Endothelial cell of umbilical vein (primary cell): Measurements from ENCODE around the gene TFAP2B. TPM values are rescaled to one million over a fixed set of nuclear protein-coding genes. Genes with fewer than 3 reads are reported as not detected.

Source experiments
- BruUV-seq: library from RNA; stranded (reverse); fragments of 400-500 nt; replicated peaks from 2 replicates; lab custom pipeline; 2021; lab: Mats Ljungman, UMichigan
- CTCF ChIA-PET: fragments of 300-600, 350-600 bp; sonication (Branson Sonifier 250); formaldehyde crosslinking; loops from one replicate; lab custom pipeline; 2021; ENCODE audit warnings: antibody characterized with exemption, inconsistent platforms; lab: Charles Lee
- POLR2A ChIA-PET: fragments of 300-600, 350-600 bp; sonication (Branson Sonifier 250); formaldehyde crosslinking; loops from one replicate; lab custom pipeline; 2021; ENCODE audit warnings: antibody characterized with exemption, inconsistent platforms; lab: Charles Lee
- DNase-seq: peaks from one replicate; pipeline ENCODE4 v3.0.0-alpha.2; 2011; ENCODE audit warnings: low read depth, low spot score
- FAIRE-seq: peaks from 2 replicates; lab custom pipeline; 2011; peaks lifted over from hg19 to GRCh38; lab: Jason Lieb, UNC
- H2AFZ ChIP-seq: 2 replicates; pipeline ENCODE4 v1.6.0; 2012; ENCODE audit warnings: low read depth, low read length, control low read depth, inconsistent platforms
- H3K27ac ChIP-seq: 2 replicates; pipeline ENCODE4 v1.5.1; 2011; ENCODE audit warnings: low read depth, mild to moderate bottlenecking, control low read depth, low read length, moderate library complexity; ENCODE audit not compliant: insufficient read depth
- H3K27me3 ChIP-seq, 2 experiments: 2 replicates each; pipeline versions ENCODE4 v1.6.0 to v1.6.1; 2011; ENCODE audit warnings: low read length in 2 of 2, mixed read lengths in 1 of 2; ENCODE audit not compliant: control insufficient read depth in 2 of 2, insufficient read depth in 2 of 2
- H3K36me3 ChIP-seq, 2 experiments: 2 replicates in 1 of 2; 3 replicates in 1 of 2; pipeline ENCODE4 v1.5.1; 2011; ENCODE audit warnings: low read length in 2 of 2, mild to moderate bottlenecking in 1 of 2, moderate library complexity in 1 of 2; ENCODE audit not compliant: control insufficient read depth in 2 of 2, insufficient read depth in 2 of 2; ENCODE audit errors: extremely low read depth in 1 of 2
- H3K4me1 ChIP-seq: 3 replicates; pipeline ENCODE4 v1.5.1; 2011; ENCODE audit warnings: mild to moderate bottlenecking, low read length; ENCODE audit not compliant: control insufficient read depth, insufficient read depth; ENCODE audit errors: extremely low read depth
- H3K4me2 ChIP-seq: 2 replicates; pipeline ENCODE4 v1.6.1; 2011; ENCODE audit warnings: low read length, control low read depth, mixed read lengths; ENCODE audit not compliant: insufficient read depth
- H3K4me3 ChIP-seq, 3 experiments: fragments of 200-600 bp in 1 of 3; sonication (generic), shearing (Covaris generic) in 1 of 3; replicated peaks in 1 of 3; 2 replicates each; pipeline ENCODE4 v1.5.1; 2011 to 2016; ENCODE audit warnings: control low read depth in 3 of 3, low read length in 3 of 3, mild to moderate bottlenecking in 2 of 3, inconsistent platforms in 1 of 3, low read depth in 1 of 3, moderate library complexity in 1 of 3; ENCODE audit not compliant: insufficient read depth in 1 of 3
- H3K79me2 ChIP-seq: 2 replicates; pipeline ENCODE4 v1.6.0; 2012; ENCODE audit warnings: low read length, inconsistent platforms; ENCODE audit not compliant: control insufficient read depth, insufficient read depth
- H3K9ac ChIP-seq: replicated peaks from 2 replicates; pipeline ENCODE3; 2011; ENCODE audit warnings: low read length, control low read depth; ENCODE audit not compliant: insufficient read depth; ENCODE audit errors: extremely low read depth
- H3K9me1 ChIP-seq: replicated peaks from 3 replicates; pipeline ENCODE4 v1.6.0; 2011; ENCODE audit warnings: mild to moderate bottlenecking, low read length; ENCODE audit not compliant: control insufficient read depth, insufficient read depth; ENCODE audit errors: extremely low read depth
- H3K9me3 ChIP-seq: replicated peaks from 2 replicates; pipeline ENCODE4 v1.5.1; 2012; ENCODE audit warnings: low read length, inconsistent platforms; ENCODE audit not compliant: control insufficient read depth, insufficient read depth
- H4K20me1 ChIP-seq: replicated peaks from 2 replicates; pipeline ENCODE3; 2011; ENCODE audit warnings: mild to moderate bottlenecking, low read length; ENCODE audit not compliant: control insufficient read depth, insufficient read depth; ENCODE audit errors: extremely low read depth
- EZH2 ChIP-seq: IDR thresholded peaks from 2 replicates; pipeline ENCODE4 v1.6.1; 2012; ENCODE audit warnings: borderline replicate concordance, low read depth, mild to moderate bottlenecking, moderate library complexity, low read length, inconsistent platforms; ENCODE audit not compliant: severe bottlenecking
- FOS ChIP-seq: IDR thresholded peaks from 2 replicates; pipeline ENCODE4 v1.6.1; 2011; ENCODE audit warnings: mild to moderate bottlenecking, low read length, moderate library complexity, borderline replicate concordance; ENCODE audit not compliant: insufficient read depth
- GATA2 ChIP-seq: IDR thresholded peaks from 2 replicates; pipeline ENCODE4 v1.7.0; 2011; ENCODE audit warnings: low read depth, mild to moderate bottlenecking, moderate library complexity, mixed read lengths, low read length; ENCODE audit not compliant: insufficient read length, insufficient read depth
- JUN ChIP-seq: IDR thresholded peaks from 2 replicates; pipeline ENCODE4 v1.6.1; 2011; ENCODE audit warnings: borderline replicate concordance, low read depth; ENCODE audit not compliant: insufficient read length, insufficient read depth
- MYC ChIP-seq: IDR thresholded peaks from one replicate; pipeline ENCODE4 v1.6.1; 2011; ENCODE audit warnings: mild to moderate bottlenecking, low read depth, low read length
- POLR2A ChIP-seq: IDR thresholded peaks from 2 replicates; pipeline ENCODE4 v1.6.1; 2012; ENCODE audit warnings: low read depth, mild to moderate bottlenecking, control low read depth, low read length
- POLR2AphosphoS5 ChIP-seq: IDR thresholded peaks from 2 replicates; pipeline ENCODE4 v1.6.1; 2012; ENCODE audit warnings: low read depth, mild to moderate bottlenecking, control low read depth, low read length, moderate library complexity; ENCODE audit not compliant: insufficient read depth
- dilution Hi-C: fragments of 300-500 bp; cut with MboI; formaldehyde crosslinking; loops from one replicate; pipeline ENCODE4 v1.15.0; 2019; ENCODE audit warnings: low sequenced_read_pairs; ENCODE audit not compliant: extremely low pct_ligation_motif_present
- intact Hi-C: fragments of 100-400 bp; cut with micrococcal nuclease; formaldehyde crosslinking; loops from one replicate; pipeline ENCODE4 v1.10.0; 2022
- polyA plus RNA-seq, 4 experiments: library from polyadenylated mRNA; depleted of rRNA in 3 of 4; stranded (reverse) in 3 of 4; unstranded in 1 of 4; fragments of >200 nt; gene quantifications; 2 replicates each; pipeline versions ENCODE4 v1.2.1 to v1.2.3, GENCODE V29; 2011 to 2012; ENCODE audit warnings: missing spikeins in 1 of 4
- total RNA-seq: library from RNA; stranded (reverse); gene quantifications from 2 replicates; pipeline ENCODE4 v1.2.3, GENCODE V29; 2021
- TF ChIP-seq, protein P1 (sequence below), 2 donors: IDR thresholded peaks; 1 replicate in 1 of 2; 2 replicates in 1 of 2; pipeline ENCODE4 v1.5.1; 2011; ENCODE audit warnings: low read length in 2 of 2, mild to moderate bottlenecking in 2 of 2, moderate library complexity in 2 of 2, control low read depth in 1 of 2, inconsistent platforms in 1 of 2, low read depth in 1 of 2; ENCODE audit not compliant: insufficient read depth in 1 of 2; ENCODE audit errors: extremely low read depth in 1 of 2
- TF ChIP-seq, protein P2 (sequence below): IDR thresholded peaks from 2 replicates; pipeline ENCODE4 v1.6.1; 2011; ENCODE audit not compliant: insufficient read depth, insufficient read length

Gene TFAP2B
- total and polyA plus RNA-seq, 2 donors (not counting 3 experiments of a cell fraction or from before 2014, with no cell fraction given): not detected

DNA sequence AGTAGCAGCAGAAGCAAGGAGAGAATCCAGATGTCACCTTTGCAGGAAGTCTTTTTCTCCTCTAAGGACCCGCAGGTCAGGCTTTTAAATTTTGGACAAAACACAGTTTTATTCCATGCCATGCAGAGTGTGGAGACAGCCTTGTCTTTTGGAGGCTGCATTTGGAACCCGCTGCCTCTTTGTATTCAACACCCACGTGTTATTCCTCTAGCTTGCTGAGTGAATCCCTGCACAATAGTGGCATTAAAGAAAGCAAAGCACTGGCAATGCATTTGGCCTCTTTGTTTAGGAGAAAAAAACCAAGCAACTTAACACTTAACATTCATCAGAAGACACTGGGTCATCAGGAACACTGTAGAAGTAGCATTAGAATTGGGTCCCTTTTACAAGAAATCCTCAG lies 43.5 kb downstream of the TFAP2B start:
- Histone ChIP-seq H3K4me1 (no peaks in the 10 kb centered on the region), H4K20me1 (no peaks in the 10 kb centered on the region), H3K9ac (no peak overlapping the region), H3K4me3 (no peak overlapping the region), H2AFZ (no peak overlapping the region), H3K9me1 (no peaks in the 10 kb centered on the region), H3K4me2 (no peak overlapping the region), H3K9me3 (no peaks in the 10 kb centered on the region), H3K27ac (no peak overlapping the region), H3K27me3 (no peaks in the 10 kb centered on the region), H3K36me3 (no peaks in the 10 kb centered on the region), H3K79me2 (no peaks in the 10 kb centered on the region)
- ChIA-PET CTCF (no interaction called here), POLR2A (no interaction called here)
- no TSS peak for BruUV-seq
- intact Hi-C loops (no loop called here), dilution Hi-C loops (no loop called here)
- TF ChIP-seq, protein P1, sequence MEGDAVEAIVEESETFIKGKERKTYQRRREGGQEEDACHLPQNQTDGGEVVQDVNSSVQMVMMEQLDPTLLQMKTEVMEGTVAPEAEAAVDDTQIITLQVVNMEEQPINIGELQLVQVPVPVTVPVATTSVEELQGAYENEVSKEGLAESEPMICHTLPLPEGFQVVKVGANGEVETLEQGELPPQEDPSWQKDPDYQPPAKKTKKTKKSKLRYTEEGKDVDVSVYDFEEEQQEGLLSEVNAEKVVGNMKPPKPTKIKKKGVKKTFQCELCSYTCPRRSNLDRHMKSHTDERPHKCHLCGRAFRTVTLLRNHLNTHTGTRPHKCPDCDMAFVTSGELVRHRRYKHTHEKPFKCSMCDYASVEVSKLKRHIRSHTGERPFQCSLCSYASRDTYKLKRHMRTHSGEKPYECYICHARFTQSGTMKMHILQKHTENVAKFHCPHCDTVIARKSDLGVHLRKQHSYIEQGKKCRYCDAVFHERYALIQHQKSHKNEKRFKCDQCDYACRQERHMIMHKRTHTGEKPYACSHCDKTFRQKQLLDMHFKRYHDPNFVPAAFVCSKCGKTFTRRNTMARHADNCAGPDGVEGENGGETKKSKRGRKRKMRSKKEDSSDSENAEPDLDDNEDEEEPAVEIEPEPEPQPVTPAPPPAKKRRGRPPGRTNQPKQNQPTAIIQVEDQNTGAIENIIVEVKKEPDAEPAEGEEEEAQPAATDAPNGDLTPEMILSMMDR (IDR thresholded peaks at IDR 0.05; ENCODE audit: extremely low read depth in 1 of 2, insufficient read depth in 1 of 2, low read depth in 1 of 2, low read length in 2 of 2): no peak
- TF ChIP-seq, protein P2, sequence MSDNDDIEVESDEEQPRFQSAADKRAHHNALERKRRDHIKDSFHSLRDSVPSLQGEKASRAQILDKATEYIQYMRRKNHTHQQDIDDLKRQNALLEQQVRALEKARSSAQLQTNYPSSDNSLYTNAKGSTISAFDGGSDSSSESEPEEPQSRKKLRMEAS: no peak
- TF ChIP-seq FOS: no peak
- no peak for TF ChIP-seq JUN
- TF ChIP-seq POLR2A: no peak
- TF ChIP-seq GATA2: no peak
- TF ChIP-seq POLR2AphosphoS5: no peak
- TF ChIP-seq EZH2: no peak
- TF ChIP-seq MYC: no peak
- no peak for FAIRE-seq
- no peak for DNase-seq
